Left ventricle myocardium superior (tissue), 1 donor: ENCODE results near the gene SMAD3. TPM values are rescaled to one million over a fixed set of nuclear protein-coding genes. Genes with fewer than 3 reads are reported as not detected.
"Not testable (repeated sequence)": the region's sequence is repeated elsewhere in the genome, so short reads cannot be mapped to it uniquely, and the experiment has no call there.

Experiments
- ATAC-seq: fragments of 200-7000 bp; cut with Tn5 transposase; one replicate; pipeline ENCODE4 v1.9.1; 2020; ENCODE audit warnings: mild to moderate bottlenecking, moderate library complexity
- DNase-seq: peaks from one replicate; pipeline ENCODE4 v3.0.0-alpha.2; 2020
- intact Hi-C: fragments of 100-400 bp; cut with micrococcal nuclease; formaldehyde crosslinking; loops from one replicate; pipeline ENCODE4 v1.11.0; 2022
- total RNA-seq: library from RNA; stranded (reverse); fragmentation: NEBNext Ultra II Directional; extraction: Animal tissue kit (Norgen Biotek cat#: 25700); gene quantifications from one replicate; pipeline ENCODE4 v1.2.1, GENCODE V29; 2021
- donor health status: DM: no; HTN: yes; CAD: no; lungs with severe emphysema.

Gene SMAD3
- total RNA-seq, 1 donor from 2014 or later: 16.7 TPM

DNA sequence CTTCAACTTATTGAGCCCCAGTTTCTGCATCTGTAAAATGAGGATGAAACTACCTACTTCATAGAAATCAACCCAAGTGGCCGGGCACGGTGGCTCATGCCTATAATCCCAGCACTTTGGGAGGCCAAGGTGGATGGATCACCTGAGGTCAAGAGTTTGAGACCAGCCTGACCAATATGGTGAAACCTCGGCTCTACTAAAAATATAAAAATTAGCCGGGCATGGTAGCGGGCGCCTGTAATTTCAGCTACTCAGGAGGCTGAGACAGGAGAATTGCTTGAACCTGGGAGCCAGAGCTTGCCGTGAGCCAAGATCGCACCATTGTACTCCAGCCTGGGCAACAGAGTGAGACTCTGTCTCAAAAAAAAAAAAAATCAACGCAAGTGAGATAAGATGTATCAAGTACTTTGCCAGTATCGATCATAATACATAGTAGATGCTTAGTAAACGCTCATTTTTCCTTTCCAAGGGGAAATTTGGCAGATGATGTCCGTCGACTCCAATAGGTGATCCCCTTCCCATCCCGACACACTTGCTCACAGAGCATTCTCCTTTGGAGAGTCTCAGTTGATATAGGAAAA, 10.2 kb downstream of the SMAD3 start:
- ATAC-seq, DNase-seq: not testable (repeated sequence)
- intact Hi-C loops: loop anchor here (10.0 kb wide), 1 partner anchor 89 kb away; no protein-coding TSS in a partner anchor

DNA sequence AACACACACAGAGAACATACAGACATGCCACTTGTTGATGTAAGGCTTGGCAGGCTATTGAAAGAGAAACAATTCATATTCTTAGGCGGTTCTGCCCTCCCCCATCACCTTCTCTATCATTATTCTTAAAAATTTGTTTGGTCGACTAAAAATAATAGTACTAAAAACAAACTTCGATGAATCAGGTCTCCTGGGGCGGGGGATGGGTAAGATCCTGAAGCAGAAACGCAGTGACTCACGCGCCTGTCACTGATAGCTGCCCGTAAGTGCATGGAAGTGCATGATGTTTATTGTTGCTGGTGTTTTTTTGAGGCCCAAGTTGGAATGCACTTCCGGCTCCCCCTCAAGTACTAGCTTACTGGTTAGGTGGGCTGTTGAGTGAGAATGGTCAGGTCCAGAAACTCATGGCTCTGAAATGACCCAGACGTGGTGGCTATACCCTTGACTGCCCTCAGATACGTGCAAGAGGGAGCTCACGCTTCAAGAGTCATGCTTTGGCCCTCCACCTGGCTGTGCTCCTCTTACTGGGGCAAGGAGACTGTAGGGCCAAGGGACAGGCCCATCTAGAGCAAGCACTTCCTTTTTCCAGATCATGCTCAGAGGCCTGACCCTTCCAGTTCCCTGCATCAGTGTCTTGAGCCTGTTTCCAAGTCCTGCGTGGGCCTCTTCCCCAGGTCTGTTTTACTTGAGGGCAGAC, 10.9 kb downstream of the SMAD3 start:
- intact Hi-C loops: loop anchor here (10.0 kb wide), 1 partner anchor 89 kb away; no protein-coding TSS in a partner anchor
- no peak for DNase-seq

DNA sequence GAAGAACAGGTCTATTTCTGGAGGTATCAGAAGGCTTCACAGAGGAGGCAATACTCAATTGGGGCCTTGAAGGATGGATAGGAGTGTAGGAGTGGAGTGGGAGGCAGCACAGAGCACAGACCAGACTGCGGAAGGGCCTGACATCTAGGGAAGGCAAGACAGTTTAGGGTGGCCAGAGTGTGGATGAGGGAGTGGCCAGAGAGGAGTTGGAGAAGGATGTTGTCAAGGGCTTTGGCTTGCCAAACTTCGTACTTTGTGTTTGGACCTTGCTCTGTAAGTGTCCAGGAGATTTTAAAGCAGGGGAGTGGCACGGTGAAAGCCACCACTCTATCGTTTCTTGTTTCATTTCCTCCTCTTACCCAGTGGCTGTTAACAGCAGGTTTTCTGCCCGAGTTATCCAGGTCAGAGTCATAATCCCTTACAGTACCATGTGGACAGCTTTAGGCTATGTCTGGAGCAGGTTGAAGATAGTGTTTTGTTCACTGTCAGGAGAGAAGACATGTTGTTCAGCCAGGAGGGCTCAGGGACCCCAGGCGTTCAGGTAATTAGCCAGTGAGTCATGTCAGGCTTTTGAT, 12.3 kb downstream of the SMAD3 start:
- ATAC-seq: no peak
- no peak for DNase-seq
- intact Hi-C loops: loop anchor here (10.0 kb wide), 1 partner anchor 87 kb away; no protein-coding TSS in a partner anchor

More for the DNA sequence above, 10.9 kb downstream of the SMAD3 start:
- no peak for ATAC-seq

DNA sequence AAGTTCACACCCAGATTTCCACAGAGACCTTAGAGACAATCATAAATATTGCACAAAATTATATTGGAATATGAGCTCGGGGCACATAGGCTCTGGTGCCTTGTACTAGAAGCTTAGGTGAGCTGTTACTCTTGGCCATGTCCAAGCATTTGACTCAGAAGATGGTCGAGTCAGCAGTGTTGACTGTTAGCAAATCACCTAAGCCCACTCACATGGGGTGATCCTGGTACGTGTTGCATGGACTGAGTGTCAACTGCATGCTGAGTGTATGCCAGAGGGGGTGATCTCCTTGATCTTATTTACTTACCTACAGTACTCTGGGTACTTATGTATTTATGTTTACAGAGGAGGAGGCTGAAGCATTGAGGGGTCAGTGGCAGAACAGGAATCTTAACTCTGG, 14.0 kb downstream of the SMAD3 start:
- ATAC-seq: no peak
- intact Hi-C loops: loop anchor here (10.0 kb wide), 1 partner anchor 85 kb away; no protein-coding TSS in a partner anchor

DNA sequence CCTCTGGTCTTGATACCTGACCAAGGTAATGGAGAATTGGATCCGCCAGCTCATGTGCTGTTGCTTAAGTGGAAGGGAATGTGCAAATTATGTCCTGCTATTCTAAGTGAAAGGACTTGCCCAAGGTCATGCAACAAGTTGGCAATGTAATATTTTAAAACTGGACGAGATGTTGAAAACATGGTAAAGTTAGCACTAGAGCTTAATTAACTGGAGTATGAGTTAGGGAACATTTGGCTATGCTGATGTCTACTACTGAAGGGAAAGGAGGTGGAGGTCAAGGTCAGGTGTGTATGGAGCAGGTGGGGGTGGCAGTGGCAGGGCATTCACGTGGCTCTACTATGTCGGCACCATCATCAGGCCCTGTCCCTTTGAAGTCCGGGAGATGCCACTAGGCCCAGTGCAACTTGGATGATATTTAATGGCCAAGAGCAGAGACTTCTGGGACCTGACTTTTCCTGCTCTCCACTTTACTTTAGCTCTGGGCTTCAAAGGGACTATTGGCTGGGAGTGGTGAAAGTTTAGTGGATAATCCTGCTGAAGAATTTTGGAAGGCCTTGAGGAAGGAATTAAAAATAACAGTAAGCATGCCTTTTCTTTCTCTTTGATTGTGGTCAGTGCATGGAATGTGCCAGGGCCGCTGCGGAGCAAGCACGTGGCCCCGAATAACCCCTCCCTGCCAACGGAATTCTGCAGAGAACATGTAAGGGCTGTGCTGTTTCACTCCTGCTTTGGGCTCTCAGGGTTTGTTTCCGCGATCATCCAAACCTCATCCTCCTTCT, 14.9 kb downstream of the SMAD3 start:
- ATAC-seq (peak; percentile 81), DNase-seq (peak; percentile 47)
- intact Hi-C loops: no loop called here

More for the DNA sequence above, 14.0 kb downstream of the SMAD3 start:
- no peak for DNase-seq

DNA sequence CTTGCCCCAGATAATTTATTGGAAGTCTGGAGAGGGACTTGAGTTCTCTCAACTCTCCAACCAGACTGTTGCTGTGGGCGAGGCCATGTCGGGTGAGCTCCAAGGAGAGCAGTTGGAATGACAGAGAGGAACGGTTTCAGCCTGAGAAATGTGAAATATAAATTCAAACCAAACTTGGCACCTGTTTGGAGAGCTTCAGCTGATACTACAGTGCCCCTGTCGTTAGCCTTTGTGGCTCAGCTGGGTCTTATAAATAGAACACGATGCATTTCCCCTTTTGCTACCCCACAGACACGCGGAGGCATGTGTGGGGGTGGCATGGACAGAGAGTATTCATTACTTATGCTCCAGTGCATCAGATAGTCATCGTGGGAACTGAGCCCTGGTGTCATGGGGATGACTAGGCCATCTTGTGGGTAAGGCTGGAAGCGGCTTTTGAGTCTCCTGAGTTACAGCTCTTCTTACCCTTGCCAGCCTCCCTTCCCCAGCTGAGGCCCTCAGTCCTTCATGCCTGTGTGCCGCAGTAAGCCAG, 15.6 kb downstream of the SMAD3 start:
- intact Hi-C loops: no loop called here
- ATAC-seq (peak; percentile 49), DNase-seq (peak; percentile 50)

DNA sequence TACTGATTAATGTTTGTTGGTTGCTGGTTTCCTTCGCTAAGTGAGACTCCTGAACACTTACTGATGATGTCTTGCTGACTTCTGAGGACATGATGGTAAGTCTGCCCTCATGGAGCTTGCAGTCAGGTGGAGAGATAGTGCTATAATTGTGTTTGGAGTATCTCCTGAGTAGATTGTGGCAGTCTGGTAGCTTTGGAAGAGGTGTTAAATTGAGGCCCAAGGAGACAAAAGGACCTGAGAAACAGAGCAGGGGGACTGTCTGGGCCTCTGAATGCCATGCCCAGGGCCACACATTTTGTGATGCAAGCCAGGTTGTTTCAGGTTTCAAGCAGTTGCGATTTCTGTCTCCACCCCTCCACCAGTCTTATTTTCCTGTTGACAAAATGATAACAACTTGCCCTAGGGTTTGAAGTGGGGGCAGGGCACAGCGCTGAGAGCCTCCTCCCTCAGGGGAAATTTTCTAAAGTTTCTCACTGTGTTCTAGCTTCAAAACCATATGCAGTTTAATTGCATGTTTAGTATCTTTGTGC, 16.7 kb downstream of the SMAD3 start:
- DNase-seq (no peak), ATAC-seq (no peak)
- intact Hi-C loops: no loop called here

DNA sequence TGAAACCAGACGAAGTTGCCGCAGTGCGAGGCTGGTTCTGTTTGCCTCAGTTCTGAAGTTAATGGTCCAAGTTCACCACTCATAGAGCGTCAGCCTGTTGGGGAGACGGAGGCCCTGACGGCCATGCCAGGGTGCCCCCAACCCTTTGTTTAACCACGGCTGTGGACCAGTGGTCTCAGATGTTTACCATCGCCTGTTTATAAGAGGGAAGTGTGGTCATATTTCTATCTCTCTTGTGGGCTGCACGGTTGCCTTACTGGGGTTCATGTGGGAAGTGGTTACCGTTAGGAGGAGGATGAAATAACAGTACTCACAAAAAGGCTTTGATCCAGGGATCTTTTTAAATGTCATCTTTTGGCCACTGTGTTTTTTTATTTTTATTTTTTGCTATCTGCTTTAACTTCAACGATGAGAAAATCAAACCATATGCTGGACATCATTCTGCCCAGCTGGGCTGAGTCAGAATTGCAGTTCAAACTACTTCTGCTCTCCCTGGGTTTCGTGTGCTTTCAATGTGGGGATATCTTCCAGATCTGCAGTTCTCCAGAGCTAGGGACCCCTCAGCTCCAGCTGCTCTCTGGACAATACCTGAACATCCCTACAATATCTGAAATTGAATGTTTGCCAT, 17.8 kb downstream of the SMAD3 start:
- DNase-seq (no peak), ATAC-seq (no peak)
- intact Hi-C loops: no loop called here

DNA sequence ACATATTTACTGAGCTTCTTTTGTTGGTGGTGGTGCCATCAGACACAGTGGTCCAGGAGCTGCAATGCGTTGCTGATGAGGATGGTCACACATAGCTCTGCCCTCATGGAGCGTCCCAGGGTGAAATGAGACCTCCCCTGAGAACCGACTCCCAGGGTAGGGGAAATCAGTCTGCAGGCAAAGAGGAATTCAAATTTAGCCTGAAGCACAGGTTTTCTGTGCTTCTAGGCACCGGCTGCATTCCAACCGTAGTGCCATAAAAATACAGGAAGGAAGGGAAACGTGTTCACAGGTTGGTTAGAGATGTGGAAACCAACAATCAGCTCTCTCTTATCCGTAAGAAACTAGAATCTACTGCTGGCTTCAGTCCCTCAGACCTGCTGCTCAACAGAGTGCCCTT, 19.2 kb downstream of the SMAD3 start:
- intact Hi-C loops: no loop called here
- no peak for ATAC-seq
- DNase-seq: no peak

DNA sequence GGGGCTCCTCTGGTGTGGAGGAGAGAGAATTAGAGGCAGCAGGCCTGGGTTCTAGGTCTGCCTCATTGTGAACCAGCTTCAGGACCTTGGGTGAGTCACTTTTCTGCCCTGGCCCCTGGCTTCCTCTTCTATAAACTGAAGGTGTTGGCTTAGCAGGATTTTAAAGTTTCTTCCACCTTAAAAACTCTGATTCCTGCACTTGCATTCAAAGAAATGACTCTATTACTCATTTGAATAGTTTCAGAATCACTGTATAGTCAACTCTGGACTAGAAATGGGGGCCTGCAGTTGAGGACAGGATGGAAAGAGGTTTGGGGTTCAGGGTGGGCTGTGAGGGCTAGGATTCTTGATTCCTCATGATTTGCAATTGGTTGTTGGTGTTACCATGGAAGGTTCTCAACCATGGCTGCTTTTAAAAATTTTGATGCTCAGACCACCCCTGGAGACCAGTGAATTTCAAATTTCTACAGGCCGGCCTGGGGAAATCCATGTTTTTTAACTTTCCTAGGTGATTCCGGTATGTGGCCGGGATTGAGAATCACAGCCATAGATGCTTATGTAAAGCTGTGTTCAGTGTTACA, 19.9 kb downstream of the SMAD3 start:
- intact Hi-C loops: no loop called here
- DNase-seq: no peak
- ATAC-seq: no peak

DNA sequence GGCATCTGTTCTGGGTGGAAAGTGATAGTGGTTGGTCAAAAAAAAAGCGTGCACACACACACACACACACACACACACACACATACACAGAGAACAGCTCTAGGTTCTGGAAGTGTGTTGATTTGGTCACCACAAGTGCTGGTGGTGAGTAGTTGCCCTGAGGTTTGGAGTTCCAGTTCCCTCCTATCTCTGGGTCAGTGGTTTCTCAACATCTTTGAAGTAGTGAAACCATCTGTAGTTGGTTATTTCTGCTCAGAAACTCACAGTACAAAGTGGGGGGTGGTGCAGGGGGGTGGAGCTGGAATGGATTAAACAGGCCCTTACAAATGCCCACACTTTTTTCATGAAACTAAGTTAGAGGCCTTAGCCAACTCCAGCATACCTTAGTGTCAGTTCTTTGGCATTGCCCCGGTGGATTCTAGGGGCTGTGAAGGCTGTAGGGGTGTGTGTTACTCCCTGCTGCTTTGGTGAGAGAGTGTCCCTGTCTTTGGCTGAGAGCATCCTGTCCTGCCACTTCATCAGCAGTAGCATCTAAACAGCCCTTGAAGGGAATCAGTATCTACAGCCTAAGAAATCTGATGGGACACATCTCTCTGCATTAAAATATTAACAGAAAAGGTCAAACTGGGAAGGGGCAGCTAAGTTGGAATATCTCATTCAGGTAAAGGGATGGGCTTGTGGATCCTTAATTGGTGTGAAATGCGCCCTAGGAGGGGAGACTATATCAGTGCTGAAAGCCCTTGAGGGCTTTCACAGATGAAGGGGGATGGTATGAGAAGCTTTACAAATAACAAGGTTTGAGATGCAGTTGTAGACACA, 20.6 kb downstream of the SMAD3 start:
- intact Hi-C loops: no loop called here
- ATAC-seq (peak; percentile 36), DNase-seq (no peak)

DNA sequence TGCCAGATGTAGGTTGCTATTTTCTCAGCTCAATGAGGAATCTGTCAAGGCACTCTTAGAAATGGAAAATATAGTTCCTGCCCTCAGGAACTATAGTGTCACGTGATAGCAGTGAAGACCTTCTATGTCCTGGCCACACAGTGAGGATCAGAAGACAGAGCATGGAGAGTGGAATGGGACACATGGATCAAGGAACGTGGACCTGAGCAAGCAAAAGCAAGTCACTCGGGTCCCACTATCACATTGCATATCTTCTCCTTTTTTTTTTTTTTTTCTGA, 21.2 kb downstream of the SMAD3 start:
- no peak for ATAC-seq
- intact Hi-C loops: no loop called here

DNA sequence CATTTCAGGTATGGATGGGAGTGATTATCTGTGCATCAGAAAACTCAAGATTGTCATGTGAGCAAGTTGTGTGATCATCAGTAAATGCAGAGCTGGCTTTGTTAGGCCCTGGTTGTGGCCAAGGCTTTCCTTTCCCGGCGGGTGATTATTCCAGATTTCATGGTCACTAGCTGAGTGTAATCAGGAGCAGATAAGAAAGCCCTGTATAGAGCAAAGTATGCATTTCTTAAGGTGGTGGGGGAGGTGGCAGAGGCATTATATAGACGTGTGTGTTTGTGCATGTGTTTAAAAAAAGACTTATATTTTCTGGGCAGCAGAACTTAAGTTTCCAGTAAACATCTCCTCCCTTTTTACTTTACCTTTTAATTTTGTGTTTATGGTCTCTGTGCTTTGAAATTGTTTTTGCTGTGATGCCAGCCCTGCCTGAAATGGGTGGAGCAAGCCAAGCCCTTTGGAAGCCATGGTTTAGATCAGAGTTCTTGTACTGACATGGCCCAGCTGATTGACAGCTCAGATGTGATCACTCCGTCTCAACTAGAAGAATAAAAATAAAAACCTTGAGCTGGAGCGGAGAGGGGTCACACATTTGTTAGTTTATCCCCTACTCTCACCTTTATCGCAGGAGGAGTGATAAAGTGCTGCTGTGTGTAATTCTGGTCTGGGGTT, 22.2 kb downstream of the SMAD3 start:
- ATAC-seq (no peak), DNase-seq (no peak)
- intact Hi-C loops: no loop called here

More for the DNA sequence above, 21.2 kb downstream of the SMAD3 start:
- no peak for DNase-seq

DNA sequence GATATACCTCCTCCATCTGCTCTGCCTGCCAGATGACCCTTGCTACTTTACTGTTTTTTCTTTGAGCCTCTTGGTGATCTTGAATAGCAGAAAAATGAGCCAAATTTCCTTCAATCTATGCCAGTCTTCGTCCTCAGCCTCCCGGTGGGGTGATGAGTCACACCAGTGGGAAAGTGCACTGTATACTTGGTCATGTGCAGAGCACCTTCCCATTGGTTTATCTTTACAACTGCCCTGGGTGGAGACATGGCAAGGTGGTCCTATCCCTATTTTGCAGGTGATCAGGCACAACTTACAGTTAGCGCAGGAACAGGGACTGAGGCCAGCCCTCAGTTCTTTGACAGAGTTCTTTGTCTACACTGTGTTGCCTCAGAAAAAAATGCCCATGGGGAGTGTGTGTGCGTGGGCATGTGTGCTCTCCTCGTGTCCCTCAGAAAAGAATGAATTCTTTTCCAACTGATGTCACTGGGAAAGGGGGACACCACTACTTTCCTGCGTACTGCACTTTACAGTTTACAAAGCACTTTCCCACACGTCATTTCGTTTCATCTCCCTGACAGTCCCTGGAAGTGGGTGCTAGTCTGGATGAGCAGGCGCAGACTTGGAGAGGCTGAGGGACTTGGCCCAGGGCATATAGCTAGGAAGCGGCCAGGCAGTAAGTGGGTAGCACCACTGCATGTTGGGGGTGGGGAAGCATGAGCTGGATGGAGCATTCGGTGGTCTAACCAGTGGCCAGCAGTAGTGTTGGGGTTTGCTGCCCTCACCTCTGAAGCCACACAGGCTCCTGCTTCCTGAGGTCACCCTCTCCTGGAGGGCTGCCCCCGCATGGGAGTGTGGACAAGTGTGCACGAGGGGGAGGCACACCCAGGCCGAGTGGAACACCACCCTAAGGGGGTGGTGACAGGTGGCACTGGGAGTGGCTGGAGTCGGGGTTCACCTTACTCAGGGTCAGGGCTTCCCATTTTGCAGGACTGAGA, 24.1 kb downstream of the SMAD3 start:
- ATAC-seq (no peak), DNase-seq (no peak)
- intact Hi-C loops: no loop called here

DNA sequence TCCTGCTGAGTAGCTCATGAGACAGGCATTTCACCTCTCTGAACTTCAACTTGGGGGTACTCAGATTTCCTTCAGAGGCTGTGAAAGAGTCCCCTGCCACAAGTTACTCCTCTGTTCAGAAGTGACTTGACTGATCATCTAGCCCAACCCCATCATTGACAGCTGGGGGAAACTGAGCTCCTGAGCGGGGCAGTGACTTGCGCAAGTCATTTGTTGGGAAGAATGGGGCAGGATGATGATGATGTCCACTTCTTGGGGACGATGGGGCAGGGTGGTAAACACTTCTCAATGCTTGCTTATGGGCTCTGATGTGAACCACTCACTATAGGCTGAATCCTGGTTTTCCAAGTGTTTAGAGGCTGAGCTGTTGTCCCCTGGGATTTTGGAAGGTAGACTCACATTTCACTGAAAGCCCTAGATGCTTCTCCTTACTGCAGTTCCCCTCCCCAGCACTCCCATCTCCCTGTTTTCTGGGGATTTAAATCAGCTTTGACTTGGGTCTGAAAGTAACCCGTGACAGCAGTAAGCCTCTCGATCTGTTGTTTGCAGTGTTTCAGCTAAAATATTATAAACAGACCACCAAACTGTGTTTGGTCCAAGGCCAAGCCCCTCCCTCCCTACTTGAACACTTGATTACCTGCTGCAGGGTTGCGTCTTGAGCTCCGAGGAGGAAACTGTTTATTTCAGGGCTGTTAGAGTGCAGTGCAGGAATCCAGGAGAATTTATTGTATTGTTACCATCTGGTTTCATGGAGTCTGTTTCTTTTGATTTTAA, 25.1 kb downstream of the SMAD3 start:
- ATAC-seq: no peak
- intact Hi-C loops: no loop called here
- DNase-seq: no peak
